Prostate gland (tissue), 2 donors: ENCODE results near the gene TMTC3. TPM values are rescaled to one million over a fixed set of nuclear protein-coding genes. Genes with fewer than 3 reads are reported as not detected.

ENCODE experiments used
- DNase-seq: peaks from one replicate; pipeline ENCODE4 v3.0.0-alpha.2; 2019; ENCODE audit warnings: low spot score
- H3K27ac ChIP-seq, 2 donors: fragments of 200-600 bp; sonication (generic); 2 replicates each; pipeline ENCODE4 v1.5.1; 2017 to 2019
- H3K27me3 ChIP-seq: fragments of 200-600 bp; sonication (generic); replicated peaks from 2 replicates; pipeline ENCODE4 v1.5.1; 2019; ENCODE audit not compliant: insufficient read depth
- H3K36me3 ChIP-seq, 2 donors: fragments of 200-600 bp; sonication (generic); 1 replicate in 1 of 2; 2 replicates in 1 of 2; pipeline versions ENCODE4 v1.5.1 to v1.8.1; 2017 to 2019
- H3K4me1 ChIP-seq: fragments of 200-600 bp; sonication (generic); replicated peaks from 2 replicates; pipeline ENCODE4 v1.5.1; 2019
- H3K4me3 ChIP-seq, 2 donors: fragments of 200-600 bp; sonication (generic); 2 replicates each; pipeline ENCODE4 v1.5.1; 2017 to 2019
- H3K9me3 ChIP-seq: fragments of 200-600 bp; sonication (generic); 2 replicates; pipeline ENCODE4 v1.5.1; 2017
- CTCF ChIP-seq, 4 experiments: fragments of 200-600 bp in 2 of 4; fragments of 450-650 bp in 2 of 4; sonication (generic) in 2 of 4; IDR thresholded peaks; 1 replicate in 3 of 4; 2 replicates in 1 of 4; pipeline ENCODE4 v1.5.1; 2016 to 2019; ENCODE audit warnings: antibody characterized with exemption in 4 of 4, mild to moderate bottlenecking in 2 of 4, moderate library complexity in 2 of 4
- POLR2A ChIP-seq: fragments of 450-650 bp; IDR thresholded peaks from one replicate; pipeline ENCODE4 v1.6.1; 2016; ENCODE audit warnings: antibody characterized with exemption, mild to moderate bottlenecking
- POLR2AphosphoS5 ChIP-seq: sonication (generic); formaldehyde crosslinking; IDR thresholded peaks from one replicate; pipeline ENCODE4 v1.6.1; 2017; ENCODE audit warnings: antibody characterized with exemption
- WGBS: methylation state at CpG from one replicate; pipeline ENCODE4 v1.1.5; 2018; 5-methylcytosine and 5-hydroxymethylcytosine counted together
- intact Hi-C: fragments of 100-400 bp; cut with DNase I; formaldehyde crosslinking; loops from one replicate; pipeline ENCODE4 v1.14.2; 2022
- total RNA-seq, 2 donors: library from RNA; depleted of rRNA; stranded (reverse); fragments of >200 nt; gene quantifications; one replicate each; pipeline ENCODE4 v1.1.0, GENCODE V29; 2016

The TMTC3 gene
- total RNA-seq, 2 donors from 2014 or later, result 15.1 to 23.6 TPM

- Histone ChIP-seq H3K27me3 (no peaks in the 10 kb centered on the region), H3K9me3 (no peaks in the 10 kb centered on the region), H3K4me3 (no peak overlapping the region), H3K27ac (no peak overlapping the region), H3K4me1 (no peaks in the 10 kb centered on the region), H3K36me3 (no peaks in the 10 kb centered on the region)
- DNase-seq, result no peak
- TF ChIP-seq POLR2A (no peak), CTCF (IDR thresholded peaks at IDR 0.05) (no peak), POLR2AphosphoS5 (no peak)
- WGBS, result 92% methylated on average over 1 of the region's 1 CpG
- intact Hi-C loops, result no loop called here
These were observed 106.5 kb downstream of the TMTC3 start for GRCh38 chr12:88248606-88249005.

Other genes with a start within 250 kb of the TMTC3 start
- 1 to 10 TPM in 1 of 2 donors, not detected in 1; 6.7 TPM for gene C12orf50, start 112.9 kb upstream of the TMTC3 start, total RNA-seq
- gene CEP290, start 219 bp upstream of the TMTC3 start, total RNA-seq, result 10 to 100 TPM in 1 of 2 donors, 1 to 10 TPM in 1; 8.1 to 26.5 TPM